CD14-positive monocyte (primary cell): Measurements from ENCODE around the gene RPS2. TPM values are rescaled to one million over a fixed set of nuclear protein-coding genes. Genes with fewer than 3 reads are reported as not detected.
A peak's percentile ranks its signal among the peaks of the same experiment; 100 is the strongest.

Source experiments
- DNase-seq, 3 donors: peaks; one replicate each; pipeline ENCODE4 v3.0.0-alpha.2; 2011 to 2022
- H2AFZ ChIP-seq: 2 replicates; pipeline ENCODE4 v1.6.0; 2012; ENCODE audit warnings: mild to moderate bottlenecking, low read depth, low read length, inconsistent platforms; ENCODE audit not compliant: insufficient read depth, poor library complexity, severe bottlenecking
- H3K27ac ChIP-seq, 2 donors: 1 replicate in 1 of 2; 2 replicates in 1 of 2; pipeline ENCODE4 v1.5.1; 2012 to 2013; ENCODE audit warnings: low read length in 2 of 2, control low read depth in 1 of 2, inconsistent platforms in 1 of 2, low read depth in 1 of 2, mild to moderate bottlenecking in 1 of 2
- H3K27me3 ChIP-seq, 2 donors: one replicate each; pipeline versions ENCODE4 v1.6.0 to v1.6.1; 2011 to 2013; ENCODE audit warnings: low read length in 2 of 2; ENCODE audit not compliant: control insufficient read depth in 2 of 2, insufficient read depth in 2 of 2
- H3K36me3 ChIP-seq, 2 donors: replicated peaks in 1 of 2; 1 replicate in 1 of 2; 2 replicates in 1 of 2; pipeline versions ENCODE4 v1.5.1 to v1.6.1; 2012 to 2013; ENCODE audit warnings: low read length in 2 of 2, control low read depth in 1 of 2, inconsistent platforms in 1 of 2, mild to moderate bottlenecking in 1 of 2; ENCODE audit not compliant: insufficient read depth in 2 of 2, control insufficient read depth in 1 of 2
- H3K4me1 ChIP-seq, 2 donors: 1 replicate in 1 of 2; 2 replicates in 1 of 2; pipeline versions ENCODE4 v1.5.1 to v1.6.1; 2012 to 2013; ENCODE audit warnings: low read length in 2 of 2, control low read depth in 1 of 2, inconsistent platforms in 1 of 2, mild to moderate bottlenecking in 1 of 2, moderate library complexity in 1 of 2; ENCODE audit not compliant: insufficient read depth in 2 of 2, control insufficient read depth in 1 of 2
- H3K4me2 ChIP-seq: replicated peaks from 2 replicates; pipeline ENCODE3; 2012; ENCODE audit warnings: low read length, moderate library complexity, mild to moderate bottlenecking; ENCODE audit not compliant: poor library complexity, severe bottlenecking; ENCODE audit errors: extremely low read depth
- H3K4me3 ChIP-seq, 3 experiments: fragments of 200-600 bp in 1 of 3; sonication (generic) in 1 of 3; replicated peaks in 1 of 3; 1 replicate in 2 of 3; 2 replicates in 1 of 3; pipeline ENCODE4 v1.5.1; 2011 to 2013; ENCODE audit warnings: low read length in 3 of 3, mild to moderate bottlenecking in 3 of 3, control low read depth in 2 of 3, low read depth in 2 of 3, inconsistent platforms in 1 of 3, moderate library complexity in 1 of 3
- H3K79me2 ChIP-seq: 2 replicates; pipeline ENCODE4 v1.6.0; 2012; ENCODE audit warnings: mild to moderate bottlenecking, control low read depth, inconsistent platforms, low read length, moderate library complexity; ENCODE audit not compliant: insufficient read depth
- H3K9ac ChIP-seq: 2 replicates; pipeline ENCODE4 v1.6.0; 2017; ENCODE audit warnings: low read length, mild to moderate bottlenecking; ENCODE audit not compliant: insufficient read depth, poor library complexity, severe bottlenecking
- H3K9me3 ChIP-seq, 2 donors: replicated peaks in 1 of 2; 1 replicate in 1 of 2; 2 replicates in 1 of 2; pipeline versions ENCODE4 v1.5.1 to v1.6.1; 2012 to 2013; ENCODE audit warnings: low read length in 2 of 2, control low read depth in 1 of 2; ENCODE audit not compliant: control insufficient read depth in 1 of 2, insufficient read depth in 1 of 2
- H4K20me1 ChIP-seq: 2 replicates; pipeline ENCODE4 v1.6.0; 2012; ENCODE audit warnings: mild to moderate bottlenecking, low read length, control low read depth, moderate library complexity; ENCODE audit not compliant: insufficient read depth
- H3K27ac Mint-ChIP-seq, 7 donors: one replicate each; pipeline ENCODE4 v1.8.0; 2020; ENCODE audit warnings: mild to moderate bottlenecking in 7 of 7, mixed read lengths in 7 of 7, moderate library complexity in 6 of 7, inconsistent platforms in 2 of 7
- H3K27me3 Mint-ChIP-seq, 3 donors: one replicate each; pipeline ENCODE4 v1.8.0; 2021 to 2022; ENCODE audit warnings: low read depth in 3 of 3, mild to moderate bottlenecking in 3 of 3, mixed read lengths in 3 of 3, moderate library complexity in 3 of 3, inconsistent platforms in 1 of 3
- H3K36me3 Mint-ChIP-seq, 2 donors: one replicate each; pipeline ENCODE4 v1.8.0; 2020; ENCODE audit warnings: mixed read lengths in 2 of 2, inconsistent platforms in 1 of 2, mild to moderate bottlenecking in 1 of 2
- H3K4me1 Mint-ChIP-seq: one replicate; pipeline ENCODE4 v1.8.0; 2020; ENCODE audit warnings: mild to moderate bottlenecking, mixed read lengths
- H3K4me3 Mint-ChIP-seq, 2 donors: one replicate each; pipeline ENCODE4 v1.8.0; 2020; ENCODE audit warnings: mild to moderate bottlenecking in 2 of 2, mixed read lengths in 2 of 2, moderate library complexity in 1 of 2
- H3K9me3 Mint-ChIP-seq, 7 donors: one replicate each; pipeline ENCODE4 v1.8.0; 2020 to 2022; ENCODE audit warnings: mixed read lengths in 7 of 7, mild to moderate bottlenecking in 6 of 7, moderate library complexity in 6 of 7, inconsistent platforms in 2 of 7
- CTCF ChIP-seq: fragments of 200-600 bp; IDR thresholded peaks from one replicate; pipeline ENCODE4 v1.8.0; 2022; ENCODE audit warnings: antibody characterized with exemption, mild to moderate bottlenecking
- WGBS: methylation state at CpG from one replicate; pipeline ENCODE4 v1.1.5; 2013; ENCODE audit warnings: missing lambda C conversion rate; ENCODE audit not compliant: insufficient coverage; 5-methylcytosine and 5-hydroxymethylcytosine counted together
- intact Hi-C, 2 donors: fragments of 100-400 bp; cut with micrococcal nuclease; formaldehyde crosslinking; loops; one replicate each; pipeline versions ENCODE4 v1.15.0 to v1.15.1; 2023
- polyA plus RNA-seq, 3 donors: library from polyadenylated mRNA; depleted of rRNA in 1 of 3; unstranded in 2 of 3; stranded (reverse) in 1 of 3; fragments of 300-500 nt in 2 of 3; fragments of >200 nt in 1 of 3; fragmentation: Illumina TruSeq in 2 of 3; gene quantifications; 1 replicate in 2 of 3; 2 replicates in 1 of 3; pipeline ENCODE4 v1.2.3, GENCODE V29; 2012 to 2021

Gene RPS2
- polyA plus RNA-seq, 3 donors = 1,849 to 2,136 (median 1,893) TPM

DNA sequence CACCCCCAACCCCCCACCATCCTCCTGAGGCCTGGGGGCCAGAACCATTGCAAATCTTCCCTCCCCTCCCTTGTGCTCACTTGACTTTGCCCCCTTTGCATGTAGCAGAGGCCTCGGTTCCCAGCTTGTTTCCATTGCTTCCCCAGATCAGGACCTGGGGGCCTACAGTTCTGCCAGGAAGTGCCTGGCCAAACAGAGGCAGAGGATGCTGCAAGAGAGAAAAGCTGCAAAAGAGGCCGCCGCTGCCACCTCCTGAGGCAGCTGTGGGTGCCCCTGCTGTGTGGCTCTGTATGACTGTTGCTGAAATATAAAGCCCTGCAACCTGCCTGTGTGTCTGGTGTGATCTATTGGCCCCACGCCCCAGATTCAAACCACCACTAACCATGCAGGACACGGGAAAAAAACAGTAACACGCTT, 3.0 kb downstream of the RPS2 start:
- Histone ChIP-seq H3K36me3 (peaks cover 21% of the 10 kb centered on the region in 2 donors), H2AFZ (no peak overlapping the region), H3K4me2 (no peak overlapping the region), H3K27ac (no peak overlapping the region), H3K4me1 (peaks cover 39 to 53% of the 10 kb centered on the region in 2 donors), H3K9ac (no peak overlapping the region), H4K20me1 (peaks cover 35% of the 10 kb centered on the region), H3K9me3 (no peaks in the 10 kb centered on the region), H3K27me3 (no peaks in the 10 kb centered on the region), H3K4me3 (no peak overlapping the region), H3K79me2 (peaks cover 52% of the 10 kb centered on the region)
- Mint-ChIP-seq H3K4me3 (no peak overlapping the region), H3K36me3 (peaks cover 24 to 30% of the 10 kb centered on the region in 2 donors), H3K27me3 (peaks cover 5 to 22% (median 18%) of the 10 kb centered on the region in 3 donors), H3K27ac (no peak overlapping the region), H3K4me1 (peaks cover 45% of the 10 kb centered on the region), H3K9me3 (peaks cover 0 to 8% (median 0%) of the 10 kb centered on the region in 7 donors)
- TF ChIP-seq CTCF = no peak
- 44% methylated on average over 1 of the region's 6 CpGs for WGBS
- intact Hi-C loops = no loop called here
- DNase-seq = no peak

DNA sequence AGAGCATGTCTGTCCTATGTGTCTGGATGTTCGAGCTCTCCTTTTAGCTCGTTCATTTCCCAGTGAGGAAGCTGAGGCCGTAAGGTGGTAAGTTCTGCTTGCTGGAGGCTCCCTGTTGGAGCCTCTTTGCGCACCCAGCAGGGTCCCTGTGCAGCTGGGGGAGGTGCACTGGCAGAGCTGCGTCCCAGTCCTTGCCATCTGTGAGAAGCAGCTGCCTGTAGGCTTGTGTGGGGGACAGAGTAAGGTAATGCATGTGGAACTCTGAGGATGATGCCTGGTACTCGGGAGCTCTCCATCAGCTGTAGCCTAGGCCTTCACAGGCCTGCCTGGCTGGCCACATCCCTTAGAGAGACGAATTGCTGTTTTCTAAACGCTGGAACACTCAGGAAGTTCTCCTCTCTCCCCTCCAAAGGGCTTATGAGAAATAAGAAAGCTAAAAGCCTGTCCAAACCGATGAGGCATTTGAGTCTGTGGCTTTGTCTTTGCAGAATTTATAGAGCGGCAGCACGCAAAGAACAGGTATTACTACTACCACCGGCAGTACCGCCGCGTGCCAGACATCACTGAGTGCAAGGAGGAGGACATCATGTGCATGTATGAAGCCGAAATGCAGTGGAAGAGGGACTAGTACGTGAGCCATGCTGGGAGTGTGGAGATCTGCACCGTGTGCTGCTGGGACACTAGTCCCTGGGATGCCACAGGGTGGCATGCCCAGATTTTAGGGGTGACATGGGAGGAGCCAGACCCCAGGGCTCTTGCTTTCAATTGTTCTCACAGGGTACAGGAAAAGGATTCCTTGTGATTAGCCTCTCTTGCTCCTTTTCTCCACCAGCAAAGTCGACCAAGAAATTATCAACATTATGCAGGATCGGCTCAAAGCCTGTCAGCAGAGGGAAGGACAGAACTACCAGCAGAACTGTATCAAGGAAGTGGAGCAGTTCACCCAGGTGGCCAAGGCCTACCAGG, 3.7 kb downstream of the RPS2 start:
- TF ChIP-seq CTCF = no peak

More for the DNA sequence above, 3.7 kb downstream of the RPS2 start:
- peaks cover 35% of the 10 kb centered on the region for H4K20me1 ChIP-seq
- 62% methylated on average over 16 of the region's 20 CpGs for WGBS
- peaks cover 6 to 26% (median 22%) of the 10 kb centered on the region in 3 donors for H3K27me3 Mint-ChIP-seq
- peaks cover 0 to 8% (median 0%) of the 10 kb centered on the region in 7 donors for H3K9me3 Mint-ChIP-seq
- H3K36me3 ChIP-seq = peaks cover 21% of the 10 kb centered on the region in 2 donors
- H3K4me3 ChIP-seq = peak overlapping the region in 1 of 3 experiments; percentile 93
- peaks cover 38 to 52% of the 10 kb centered on the region in 2 donors for H3K4me1 ChIP-seq
- H3K79me2 ChIP-seq = peaks cover 51% of the 10 kb centered on the region
- H3K4me2 ChIP-seq = peak overlapping the region; percentile 82
- H3K4me3 Mint-ChIP-seq = peak overlapping the region; percentile 88 to 91
- peak overlapping the region in 1 of 2 donors; percentile 20 for H3K27ac ChIP-seq
- no peak overlapping the region for H2AFZ ChIP-seq
- H3K9me3 ChIP-seq = no peaks in the 10 kb centered on the region
- no peak for DNase-seq
- peak overlapping the region in 6 of 7 donors; percentile 32 to 80 (median 67) for H3K27ac Mint-ChIP-seq
- peaks cover 45% of the 10 kb centered on the region for H3K4me1 Mint-ChIP-seq
- H3K36me3 Mint-ChIP-seq = peaks cover 24 to 30% of the 10 kb centered on the region in 2 donors
- intact Hi-C loops = no loop called here
- no peak overlapping the region for H3K9ac ChIP-seq
- H3K27me3 ChIP-seq = no peaks in the 10 kb centered on the region
